SK-N-SH treated with all-trans-retinoic acid at 6 μM for 48 hours (cell line): ENCODE results near the gene CLECL1.

Experiments
- ATAC-seq: fragments of 200-7000 bp; cut with Tn5 transposase; 3 replicates; pipeline ENCODE4 v1.9.1; 2020; ENCODE audit warnings: mild to moderate bottlenecking, moderate library complexity
- ARNTL ChIP-seq: fragments of 450-650 bp; formaldehyde crosslinking; IDR thresholded peaks from 2 replicates; pipeline ENCODE4 v1.5.0; 2020; ENCODE audit warnings: low read depth, mild to moderate bottlenecking, moderate library complexity, borderline replicate concordance
- BACH2 ChIP-seq: fragments of 250-450 bp; sonication (Bioruptor Pico); IDR thresholded peaks from 2 replicates; pipeline ENCODE4 v1.9.0; 2021; ENCODE audit warnings: mild to moderate bottlenecking, borderline replicate concordance
- CSDC2 ChIP-seq: fragments of 250-450 bp; sonication (Bioruptor Pico); IDR thresholded peaks from 2 replicates; pipeline ENCODE4 v1.5.0; 2020; ENCODE audit warnings: mild to moderate bottlenecking, moderate library complexity
- ESRRG ChIP-seq: fragments of 250-450 bp; sonication (Bioruptor Pico); IDR thresholded peaks from 2 replicates; pipeline ENCODE4 v1.6.1; 2021; ENCODE audit warnings: mild to moderate bottlenecking
- GLIS3 ChIP-seq: fragments of 250-450 bp; sonication (Bioruptor Pico); IDR thresholded peaks from 2 replicates; pipeline ENCODE4 v1.5.0; 2020; ENCODE audit warnings: mild to moderate bottlenecking, moderate library complexity
- ISL1 ChIP-seq: fragments of 250-450 bp; sonication (Bioruptor Pico); IDR thresholded peaks from 2 replicates; pipeline ENCODE4 v2.1.2; 2022; ENCODE audit warnings: mild to moderate bottlenecking, moderate library complexity
- OSR1 ChIP-seq: fragments of 250-450 bp; sonication (Bioruptor Pico); IDR thresholded peaks from 2 replicates; pipeline ENCODE4 v1.8.0; 2022; ENCODE audit warnings: moderate library complexity, mild to moderate bottlenecking, inconsistent platforms
- PPARA ChIP-seq: fragments of 250-450 bp; sonication (Bioruptor Pico); IDR thresholded peaks from 2 replicates; pipeline ENCODE4 v1.5.0; 2020; ENCODE audit warnings: mild to moderate bottlenecking, borderline replicate concordance
- SNAI2 ChIP-seq: fragments of 250-450 bp; sonication (Bioruptor Pico); IDR thresholded peaks from 2 replicates; pipeline ENCODE4 v1.5.0; 2020; ENCODE audit warnings: mild to moderate bottlenecking, moderate library complexity
- TCF4 ChIP-seq: fragments of 250-450 bp; sonication (Bioruptor Pico); IDR thresholded peaks from 2 replicates; pipeline ENCODE4 v1.8.0; 2021; ENCODE audit warnings: mild to moderate bottlenecking, moderate library complexity, borderline replicate concordance
- TOX ChIP-seq: fragments of 250-450 bp; sonication (Bioruptor Pico); IDR thresholded peaks from 2 replicates; pipeline ENCODE4 v1.8.0; 2021; ENCODE audit warnings: mild to moderate bottlenecking, moderate library complexity, borderline replicate concordance
- ZC3H10 ChIP-seq: fragments of 250-450 bp; sonication (Bioruptor Pico); IDR thresholded peaks from 2 replicates; pipeline ENCODE4 v1.5.1; 2021; ENCODE audit warnings: mild to moderate bottlenecking, moderate library complexity
- ZFP3 ChIP-seq: fragments of 250-450 bp; sonication (Bioruptor Pico); IDR thresholded peaks from 2 replicates; pipeline ENCODE4 v1.5.0; 2020; ENCODE audit warnings: mild to moderate bottlenecking, moderate library complexity
- ZFP30 ChIP-seq: fragments of 450-650 bp; formaldehyde crosslinking; IDR thresholded peaks from 2 replicates; pipeline ENCODE4 v1.5.0; 2022; ENCODE audit warnings: mild to moderate bottlenecking, moderate library complexity
- ZNF565 ChIP-seq: fragments of 450-650 bp; formaldehyde crosslinking; conservative IDR thresholded peaks from 2 replicates; pipeline ENCODE4 v1.5.0; 2020; ENCODE audit warnings: low read depth, mild to moderate bottlenecking, moderate library complexity
- ZNF70 ChIP-seq: fragments of 450-650 bp; formaldehyde crosslinking; IDR thresholded peaks from 2 replicates; pipeline ENCODE4 v1.5.0; 2020; ENCODE audit warnings: mild to moderate bottlenecking, moderate library complexity
- ZNF8 ChIP-seq: fragments of 450-650 bp; formaldehyde crosslinking; IDR thresholded peaks from 2 replicates; pipeline ENCODE4 v1.5.0; 2020; ENCODE audit warnings: mild to moderate bottlenecking, moderate library complexity
- TF ChIP-seq, protein P1 (sequence below): fragments of 250-450 bp; sonication (Bioruptor Pico); IDR thresholded peaks from 2 replicates; pipeline ENCODE4 v1.5.1; 2020; ENCODE audit warnings: low read depth, mild to moderate bottlenecking, moderate library complexity
- TF ChIP-seq, protein P2 (sequence below): fragments of 250-450 bp; sonication (Bioruptor Pico); IDR thresholded peaks from 2 replicates; pipeline ENCODE4 v1.8.0; 2020; ENCODE audit warnings: mild to moderate bottlenecking, moderate library complexity, borderline replicate concordance
- TF ChIP-seq, protein P3 (sequence below): fragments of 250-450 bp; sonication (Bioruptor Pico); IDR thresholded peaks from 2 replicates; pipeline ENCODE4 v1.5.0; 2020; ENCODE audit warnings: mild to moderate bottlenecking, moderate library complexity
- TF ChIP-seq, protein P4 (sequence below): fragments of 250-450 bp; sonication (Bioruptor Pico); IDR thresholded peaks from 2 replicates; pipeline ENCODE4 v1.8.0; 2021; ENCODE audit warnings: low read depth, mild to moderate bottlenecking, moderate library complexity, borderline replicate concordance
- TF ChIP-seq, protein P5 (sequence below): fragments of 250-450 bp; sonication (Bioruptor Pico); IDR thresholded peaks from 2 replicates; pipeline ENCODE4 v1.5.1; 2021; ENCODE audit warnings: mild to moderate bottlenecking, moderate library complexity

CLECL1 gene

DNA sequence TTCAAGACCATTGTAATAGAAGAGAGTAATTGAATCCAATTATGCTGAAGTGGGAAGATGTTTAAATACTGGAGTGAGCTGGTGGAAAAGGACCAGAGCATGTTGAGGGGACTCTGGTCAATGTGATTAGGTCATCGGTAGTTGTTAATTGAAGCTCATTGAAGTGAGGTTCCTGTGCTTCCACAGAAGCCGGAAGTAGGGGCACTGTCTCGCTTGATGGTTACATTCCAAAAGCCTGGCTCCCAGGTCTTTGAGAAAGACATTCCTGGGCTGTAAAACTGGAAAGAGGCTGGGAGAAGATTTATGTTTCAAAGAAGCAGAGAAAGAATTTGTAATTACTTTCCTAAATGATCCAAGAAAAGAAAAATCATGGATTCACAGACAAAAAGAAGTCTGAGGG lies 12.3 kb upstream of the CLECL1 start:
- TF ChIP-seq ISL1 (CRISPR knock-in tag) (no peak), OSR1 (no peak), SNAI2 (CRISPR knock-in tag) (no peak), ARNTL (CRISPR knock-in tag) (no peak), ZNF70 (CRISPR knock-in tag) (no peak), ZFP30 (no peak), PPARA (CRISPR knock-in tag) (no peak), ZFP3 (no peak), TCF4 (CRISPR knock-in tag) (no peak)
- TF ChIP-seq, protein P1, sequence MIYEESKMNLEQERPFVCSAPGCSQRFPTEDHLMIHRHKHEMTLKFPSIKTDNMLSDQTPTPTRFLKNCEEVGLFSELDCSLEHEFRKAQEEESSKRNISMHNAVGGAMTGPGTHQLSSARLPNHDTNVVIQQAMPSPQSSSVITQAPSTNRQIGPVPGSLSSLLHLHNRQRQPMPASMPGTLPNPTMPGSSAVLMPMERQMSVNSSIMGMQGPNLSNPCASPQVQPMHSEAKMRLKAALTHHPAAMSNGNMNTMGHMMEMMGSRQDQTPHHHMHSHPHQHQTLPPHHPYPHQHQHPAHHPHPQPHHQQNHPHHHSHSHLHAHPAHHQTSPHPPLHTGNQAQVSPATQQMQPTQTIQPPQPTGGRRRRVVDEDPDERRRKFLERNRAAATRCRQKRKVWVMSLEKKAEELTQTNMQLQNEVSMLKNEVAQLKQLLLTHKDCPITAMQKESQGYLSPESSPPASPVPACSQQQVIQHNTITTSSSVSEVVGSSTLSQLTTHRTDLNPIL: no peak
- TF ChIP-seq, protein P2, sequence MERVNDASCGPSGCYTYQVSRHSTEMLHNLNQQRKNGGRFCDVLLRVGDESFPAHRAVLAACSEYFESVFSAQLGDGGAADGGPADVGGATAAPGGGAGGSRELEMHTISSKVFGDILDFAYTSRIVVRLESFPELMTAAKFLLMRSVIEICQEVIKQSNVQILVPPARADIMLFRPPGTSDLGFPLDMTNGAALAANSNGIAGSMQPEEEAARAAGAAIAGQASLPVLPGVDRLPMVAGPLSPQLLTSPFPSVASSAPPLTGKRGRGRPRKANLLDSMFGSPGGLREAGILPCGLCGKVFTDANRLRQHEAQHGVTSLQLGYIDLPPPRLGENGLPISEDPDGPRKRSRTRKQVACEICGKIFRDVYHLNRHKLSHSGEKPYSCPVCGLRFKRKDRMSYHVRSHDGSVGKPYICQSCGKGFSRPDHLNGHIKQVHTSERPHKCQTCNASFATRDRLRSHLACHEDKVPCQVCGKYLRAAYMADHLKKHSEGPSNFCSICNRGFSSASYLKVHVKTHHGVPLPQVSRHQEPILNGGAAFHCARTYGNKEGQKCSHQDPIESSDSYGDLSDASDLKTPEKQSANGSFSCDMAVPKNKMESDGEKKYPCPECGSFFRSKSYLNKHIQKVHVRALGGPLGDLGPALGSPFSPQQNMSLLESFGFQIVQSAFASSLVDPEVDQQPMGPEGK: no peak
- TF ChIP-seq, protein P3, sequence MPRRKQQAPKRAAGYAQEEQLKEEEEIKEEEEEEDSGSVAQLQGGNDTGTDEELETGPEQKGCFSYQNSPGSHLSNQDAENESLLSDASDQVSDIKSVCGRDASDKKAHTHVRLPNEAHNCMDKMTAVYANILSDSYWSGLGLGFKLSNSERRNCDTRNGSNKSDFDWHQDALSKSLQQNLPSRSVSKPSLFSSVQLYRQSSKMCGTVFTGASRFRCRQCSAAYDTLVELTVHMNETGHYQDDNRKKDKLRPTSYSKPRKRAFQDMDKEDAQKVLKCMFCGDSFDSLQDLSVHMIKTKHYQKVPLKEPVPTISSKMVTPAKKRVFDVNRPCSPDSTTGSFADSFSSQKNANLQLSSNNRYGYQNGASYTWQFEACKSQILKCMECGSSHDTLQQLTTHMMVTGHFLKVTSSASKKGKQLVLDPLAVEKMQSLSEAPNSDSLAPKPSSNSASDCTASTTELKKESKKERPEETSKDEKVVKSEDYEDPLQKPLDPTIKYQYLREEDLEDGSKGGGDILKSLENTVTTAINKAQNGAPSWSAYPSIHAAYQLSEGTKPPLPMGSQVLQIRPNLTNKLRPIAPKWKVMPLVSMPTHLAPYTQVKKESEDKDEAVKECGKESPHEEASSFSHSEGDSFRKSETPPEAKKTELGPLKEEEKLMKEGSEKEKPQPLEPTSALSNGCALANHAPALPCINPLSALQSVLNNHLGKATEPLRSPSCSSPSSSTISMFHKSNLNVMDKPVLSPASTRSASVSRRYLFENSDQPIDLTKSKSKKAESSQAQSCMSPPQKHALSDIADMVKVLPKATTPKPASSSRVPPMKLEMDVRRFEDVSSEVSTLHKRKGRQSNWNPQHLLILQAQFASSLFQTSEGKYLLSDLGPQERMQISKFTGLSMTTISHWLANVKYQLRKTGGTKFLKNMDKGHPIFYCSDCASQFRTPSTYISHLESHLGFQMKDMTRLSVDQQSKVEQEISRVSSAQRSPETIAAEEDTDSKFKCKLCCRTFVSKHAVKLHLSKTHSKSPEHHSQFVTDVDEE (CRISPR knock-in tag): no peak
- TF ChIP-seq, protein P4, sequence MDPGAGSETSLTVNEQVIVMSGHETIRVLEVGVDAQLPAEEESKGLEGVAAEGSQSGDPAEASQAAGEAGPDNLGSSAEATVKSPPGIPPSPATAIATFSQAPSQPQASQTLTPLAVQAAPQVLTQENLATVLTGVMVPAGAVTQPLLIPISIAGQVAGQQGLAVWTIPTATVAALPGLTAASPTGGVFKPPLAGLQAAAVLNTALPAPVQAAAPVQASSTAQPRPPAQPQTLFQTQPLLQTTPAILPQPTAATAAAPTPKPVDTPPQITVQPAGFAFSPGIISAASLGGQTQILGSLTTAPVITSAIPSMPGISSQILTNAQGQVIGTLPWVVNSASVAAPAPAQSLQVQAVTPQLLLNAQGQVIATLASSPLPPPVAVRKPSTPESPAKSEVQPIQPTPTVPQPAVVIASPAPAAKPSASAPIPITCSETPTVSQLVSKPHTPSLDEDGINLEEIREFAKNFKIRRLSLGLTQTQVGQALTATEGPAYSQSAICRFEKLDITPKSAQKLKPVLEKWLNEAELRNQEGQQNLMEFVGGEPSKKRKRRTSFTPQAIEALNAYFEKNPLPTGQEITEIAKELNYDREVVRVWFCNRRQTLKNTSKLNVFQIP (CRISPR knock-in tag): no peak
- ATAC-seq: no peak

DNA sequence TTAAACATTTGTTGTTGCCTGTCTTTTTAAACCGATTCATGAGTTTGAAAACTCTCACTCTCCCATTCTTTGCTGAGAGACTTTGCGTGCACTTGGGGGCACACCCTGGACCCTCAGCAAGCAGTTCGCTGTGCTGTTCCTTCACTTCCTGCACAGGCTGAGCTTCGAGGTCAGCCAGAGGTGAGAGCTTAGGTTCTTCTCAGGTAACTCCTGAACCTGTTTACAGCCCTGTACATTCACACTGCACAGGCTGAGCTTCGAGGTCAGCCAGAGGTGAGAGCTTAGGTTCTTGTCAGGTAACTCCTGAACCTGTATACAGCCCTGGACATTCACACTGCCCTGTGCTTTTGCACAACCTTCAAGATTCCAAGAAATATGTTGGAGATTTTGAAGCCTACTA lies 9.8 kb upstream of the CLECL1 start:
- ATAC-seq: no peak
- TF ChIP-seq BACH2 (CRISPR knock-in tag) (no peak), ESRRG (CRISPR knock-in tag) (no peak), ZNF70 (CRISPR knock-in tag) (no peak), ZNF8 (CRISPR knock-in tag) (no peak), CSDC2 (CRISPR knock-in tag) (no peak), TOX (no peak), ZNF565 (CRISPR knock-in tag) (no peak), GLIS3 (no peak), ZC3H10 (CRISPR knock-in tag) (no peak)
- TF ChIP-seq, protein P3 (CRISPR knock-in tag): no peak
- TF ChIP-seq, protein P4 (CRISPR knock-in tag): no peak
- TF ChIP-seq, protein P5, sequence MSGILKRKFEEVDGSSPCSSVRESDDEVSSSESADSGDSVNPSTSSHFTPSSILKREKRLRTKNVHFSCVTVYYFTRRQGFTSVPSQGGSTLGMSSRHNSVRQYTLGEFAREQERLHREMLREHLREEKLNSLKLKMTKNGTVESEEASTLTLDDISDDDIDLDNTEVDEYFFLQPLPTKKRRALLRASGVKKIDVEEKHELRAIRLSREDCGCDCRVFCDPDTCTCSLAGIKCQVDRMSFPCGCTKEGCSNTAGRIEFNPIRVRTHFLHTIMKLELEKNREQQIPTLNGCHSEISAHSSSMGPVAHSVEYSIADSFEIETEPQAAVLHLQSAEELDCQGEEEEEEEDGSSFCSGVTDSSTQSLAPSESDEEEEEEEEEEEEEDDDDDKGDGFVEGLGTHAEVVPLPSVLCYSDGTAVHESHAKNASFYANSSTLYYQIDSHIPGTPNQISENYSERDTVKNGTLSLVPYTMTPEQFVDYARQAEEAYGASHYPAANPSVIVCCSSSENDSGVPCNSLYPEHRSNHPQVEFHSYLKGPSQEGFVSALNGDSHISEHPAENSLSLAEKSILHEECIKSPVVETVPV (CRISPR knock-in tag): no peak
- TF ChIP-seq, protein P2: no peak
- TF ChIP-seq, all 23 proteins: peak for 0
